Measurements from ENCODE around the gene CCDC85B. TPM values are rescaled to one million over a fixed set of nuclear protein-coding genes. Genes with fewer than 3 reads are reported as not detected.

The CCDC85B gene
- polyA plus RNA-seq, 3 donors = 20.8 to 35.2 (median 24.4) TPM

- Histone ChIP-seq H3K4me1 (ENCODE audit: control insufficient read depth in 1 of 2, insufficient read depth in 2 of 2, low read length in 2 of 2) (peaks cover 31 to 50% of the 10 kb centered on the region in 2 donors), H3K9me3 (replicated peaks in 1 of 2; ENCODE audit: control insufficient read depth in 1 of 2, insufficient read depth in 1 of 2, low read length in 2 of 2) (no peaks in the 10 kb centered on the region), H3K9ac (ENCODE audit: insufficient read depth, low read length, poor library complexity, severe bottlenecking) (no peak overlapping the region), H4K20me1 (ENCODE audit: insufficient read depth, low read length) (peaks cover 15% of the 10 kb centered on the region), H2AFZ (ENCODE audit: insufficient read depth, low read depth, low read length, poor library complexity, severe bottlenecking) (no peak overlapping the region), H3K27me3 (ENCODE audit: control insufficient read depth in 2 of 2, insufficient read depth in 2 of 2, low read length in 2 of 2) (no peaks in the 10 kb centered on the region), H3K36me3 (replicated peaks in 1 of 2; ENCODE audit: control insufficient read depth in 1 of 2, insufficient read depth in 2 of 2, low read length in 2 of 2) (peaks cover 36 to 46% of the 10 kb centered on the region in 2 donors), H3K27ac (ENCODE audit: low read depth in 1 of 2, low read length in 2 of 2) (no peak overlapping the region), H3K4me3 (replicated peaks in 1 of 3; ENCODE audit: low read depth in 2 of 3, low read length in 3 of 3) (no peak overlapping the region), H3K4me2 (replicated peaks; ENCODE audit: extremely low read depth, low read length, poor library complexity, severe bottlenecking) (no peak overlapping the region), H3K79me2 (ENCODE audit: insufficient read depth, low read length) (peaks cover 22% of the 10 kb centered on the region)
- Mint-ChIP-seq H3K4me3 (no peak overlapping the region), H3K4me1 (peaks cover 42% of the 10 kb centered on the region), H3K36me3 (peaks cover 44 to 56% of the 10 kb centered on the region in 2 donors), H3K9me3 (peaks cover 0 to 2% (median 0%) of the 10 kb centered on the region in 7 donors), H3K27me3 (ENCODE audit: low read depth in 3 of 3) (peaks cover 0 to 5% (median 0%) of the 10 kb centered on the region in 3 donors), H3K27ac (peak overlapping the region in 4 of 7 donors; percentile 56 to 85 (median 60))
- intact Hi-C loops (cut with micrococcal nuclease) = loop anchor here (5.0 kb wide), 2 partner anchors 37 to 42 kb away; no protein-coding TSS in a partner anchor
- TF ChIP-seq, protein P1, sequence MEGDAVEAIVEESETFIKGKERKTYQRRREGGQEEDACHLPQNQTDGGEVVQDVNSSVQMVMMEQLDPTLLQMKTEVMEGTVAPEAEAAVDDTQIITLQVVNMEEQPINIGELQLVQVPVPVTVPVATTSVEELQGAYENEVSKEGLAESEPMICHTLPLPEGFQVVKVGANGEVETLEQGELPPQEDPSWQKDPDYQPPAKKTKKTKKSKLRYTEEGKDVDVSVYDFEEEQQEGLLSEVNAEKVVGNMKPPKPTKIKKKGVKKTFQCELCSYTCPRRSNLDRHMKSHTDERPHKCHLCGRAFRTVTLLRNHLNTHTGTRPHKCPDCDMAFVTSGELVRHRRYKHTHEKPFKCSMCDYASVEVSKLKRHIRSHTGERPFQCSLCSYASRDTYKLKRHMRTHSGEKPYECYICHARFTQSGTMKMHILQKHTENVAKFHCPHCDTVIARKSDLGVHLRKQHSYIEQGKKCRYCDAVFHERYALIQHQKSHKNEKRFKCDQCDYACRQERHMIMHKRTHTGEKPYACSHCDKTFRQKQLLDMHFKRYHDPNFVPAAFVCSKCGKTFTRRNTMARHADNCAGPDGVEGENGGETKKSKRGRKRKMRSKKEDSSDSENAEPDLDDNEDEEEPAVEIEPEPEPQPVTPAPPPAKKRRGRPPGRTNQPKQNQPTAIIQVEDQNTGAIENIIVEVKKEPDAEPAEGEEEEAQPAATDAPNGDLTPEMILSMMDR (IDR thresholded peaks at IDR 0.05) = no peak
- 97% methylated on average over 7 of the region's 7 CpGs for WGBS (ENCODE audit: insufficient coverage)
- no peak for DNase-seq
Observed at GRCh38 chr11:65885231-65885630, 5.2 kb upstream of the CCDC85B start.

DNA sequence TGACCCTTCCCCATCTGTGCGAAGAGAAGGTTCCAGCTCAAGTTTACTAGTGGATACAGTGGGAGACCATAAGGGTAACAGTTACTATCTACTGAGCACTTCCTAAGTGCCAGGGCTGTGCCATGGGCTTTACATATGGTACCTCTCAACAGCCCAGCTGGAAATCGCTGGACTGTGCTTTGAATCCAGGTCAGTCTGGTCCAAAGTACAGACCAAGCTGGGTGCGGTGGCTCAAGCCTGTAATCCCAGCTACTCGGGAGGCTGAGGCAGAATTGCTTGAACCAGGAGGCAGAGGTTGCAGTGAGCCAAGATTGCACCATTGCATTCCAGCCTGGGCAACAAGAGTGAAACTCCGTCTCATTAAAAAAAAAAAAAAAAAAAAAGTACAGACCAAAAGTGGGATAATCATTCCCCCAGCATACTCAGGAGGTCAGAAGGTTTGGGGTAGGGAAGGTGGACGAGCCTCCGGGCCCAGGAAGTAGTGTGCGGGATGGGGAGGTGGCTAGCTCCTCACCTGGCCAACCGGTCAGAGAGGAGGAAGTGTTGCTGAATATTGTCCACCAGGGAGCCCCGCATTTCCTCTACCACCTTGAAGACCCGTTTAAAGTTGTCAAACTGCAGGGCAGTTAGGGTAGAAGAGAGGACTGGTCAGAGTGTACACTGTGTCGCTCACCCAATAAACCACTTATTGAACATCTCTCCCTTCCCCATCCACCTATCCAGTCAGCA, 4.5 kb upstream of the CCDC85B start:
- peaks cover 43% of the 10 kb centered on the region for H3K4me1 Mint-ChIP-seq

More for the DNA sequence above, 4.5 kb upstream of the CCDC85B start:
- no peak overlapping the region for H3K4me2 ChIP-seq (replicated peaks; ENCODE audit: extremely low read depth, low read length, poor library complexity, severe bottlenecking)
- no peaks in the 10 kb centered on the region for H3K27me3 ChIP-seq (ENCODE audit: control insufficient read depth in 2 of 2, insufficient read depth in 2 of 2, low read length in 2 of 2)
- Mint-ChIP-seq H3K27ac (peak overlapping the region in 1 of 7 donors; percentile 47), H3K27me3 (ENCODE audit: low read depth in 3 of 3) (peaks cover 0 to 7% (median 0%) of the 10 kb centered on the region in 3 donors), H3K9me3 (peaks cover 0 to 2% (median 0%) of the 10 kb centered on the region in 7 donors), H3K36me3 (peaks cover 44 to 56% of the 10 kb centered on the region in 2 donors), H3K4me3 (no peak overlapping the region)
- H3K9ac ChIP-seq (ENCODE audit: insufficient read depth, low read length, poor library complexity, severe bottlenecking) = no peak overlapping the region
- no peak overlapping the region for H3K4me3 ChIP-seq (replicated peaks in 1 of 3; ENCODE audit: low read depth in 2 of 3, low read length in 3 of 3)
- WGBS (ENCODE audit: insufficient coverage) = 100% methylated on average over 3 of the region's 12 CpGs
- peaks cover 27% of the 10 kb centered on the region for H3K79me2 ChIP-seq (ENCODE audit: insufficient read depth, low read length)
- DNase-seq = no peak
- H2AFZ ChIP-seq (ENCODE audit: insufficient read depth, low read depth, low read length, poor library complexity, severe bottlenecking) = no peak overlapping the region
- H3K4me1 ChIP-seq (ENCODE audit: control insufficient read depth in 1 of 2, insufficient read depth in 2 of 2, low read length in 2 of 2) = peaks cover 35 to 58% of the 10 kb centered on the region in 2 donors
- TF ChIP-seq, protein P1 (IDR thresholded peaks at IDR 0.05) = no peak
- intact Hi-C loops (cut with micrococcal nuclease) = loop anchor here (5.0 kb wide), 2 partner anchors 36 to 41 kb away; no protein-coding TSS in a partner anchor
- H4K20me1 ChIP-seq (ENCODE audit: insufficient read depth, low read length) = peaks cover 15% of the 10 kb centered on the region
- peaks cover 36 to 46% of the 10 kb centered on the region in 2 donors for H3K36me3 ChIP-seq (replicated peaks in 1 of 2; ENCODE audit: control insufficient read depth in 1 of 2, insufficient read depth in 2 of 2, low read length in 2 of 2)
- H3K9me3 ChIP-seq (replicated peaks in 1 of 2; ENCODE audit: control insufficient read depth in 1 of 2, insufficient read depth in 1 of 2, low read length in 2 of 2) = no peaks in the 10 kb centered on the region
- H3K27ac ChIP-seq (ENCODE audit: low read depth in 1 of 2, low read length in 2 of 2) = no peak overlapping the region
